K562 (cell line): Measurements from ENCODE around the gene USP49. TPM values are rescaled to one million over a fixed set of nuclear protein-coding genes. Genes with fewer than 3 reads are reported as not detected.

ENCODE experiments used
- ARID3B ChIP-seq: fragments of 250-450 bp; sonication (Bioruptor Pico); IDR thresholded peaks from 2 replicates; pipeline ENCODE4 v1.4.0; 2020; ENCODE audit warnings: borderline replicate concordance
- CHD1 ChIP-seq: fragments of 200-600 bp; sonication (generic); IDR thresholded peaks from one replicate; pipeline ENCODE4 v1.6.1; 2012; ENCODE audit warnings: mild to moderate bottlenecking, moderate library complexity, low read length, inconsistent platforms
- E2F8 ChIP-seq: fragments of 450-650 bp; IDR thresholded peaks from 2 replicates; pipeline ENCODE4 v1.7.1; 2018; ENCODE audit warnings: mild to moderate bottlenecking, low read depth; ENCODE audit not compliant: partially characterized antibody
- FOXJ2 ChIP-seq: fragments of 200-800 bp; sonication (Bioruptor generic); IDR thresholded peaks from 2 replicates; pipeline ENCODE4 v1.6.1; 2016; ENCODE audit warnings: missing genetic modification characterization, missing compliant biosample characterization
- IRF1 ChIP-seq: sonication (generic); formaldehyde crosslinking; IDR thresholded peaks from 2 replicates; pipeline ENCODE4 v1.8.0; 2022; ENCODE audit warnings: missing genetic modification reagents, mild to moderate bottlenecking, borderline replicate concordance
- NRF1 ChIP-seq, 2 experiments: fragments of 450-650 bp; IDR thresholded peaks in 1 of 2; conservative IDR thresholded peaks in 1 of 2; 2 replicates each; pipeline ENCODE4 v1.6.1; 2014; ENCODE audit warnings: mild to moderate bottlenecking in 2 of 2
- PBX2 ChIP-seq, 2 experiments: IDR thresholded peaks in 1 of 2; conservative IDR thresholded peaks in 1 of 2; 2 replicates each; pipeline ENCODE4 v1.6.1; 2016; ENCODE audit warnings: low read depth in 2 of 2, mild to moderate bottlenecking in 1 of 2, missing compliant biosample characterization in 1 of 2, missing genetic modification characterization in 1 of 2, moderate library complexity in 1 of 2
- SIN3B ChIP-seq: fragments of 450-650 bp; IDR thresholded peaks from 2 replicates; pipeline ENCODE4 v1.6.1; 2017; ENCODE audit warnings: low read depth, mild to moderate bottlenecking, moderate library complexity
- SREBF2 ChIP-seq: sonication (generic); formaldehyde crosslinking; IDR thresholded peaks from 2 replicates; pipeline ENCODE4 v1.4.0; 2020; ENCODE audit warnings: mild to moderate bottlenecking, missing genetic modification reagents
- TCF3 ChIP-seq: sonication (generic); formaldehyde crosslinking; IDR thresholded peaks from 2 replicates; pipeline ENCODE4 v1.4.0; 2020; ENCODE audit warnings: mild to moderate bottlenecking, missing genetic modification reagents
- ZNF184 ChIP-seq: sonication (generic); formaldehyde crosslinking; IDR thresholded peaks from 2 replicates; pipeline ENCODE4 v1.5.0; 2020; ENCODE audit warnings: missing genetic modification reagents
- ZNF518B ChIP-seq: fragments of 250-450 bp; sonication (Bioruptor Pico); IDR thresholded peaks from 2 replicates; pipeline ENCODE4 v1.5.0; 2021; ENCODE audit warnings: mild to moderate bottlenecking, moderate library complexity
- polyA plus RNA-seq, 8 experiments: library from polyadenylated mRNA; depleted of rRNA in 4 of 8; stranded (reverse) in 5 of 8; unstranded in 3 of 8; fragments of >200 nt; fragmentation: Nextera tagmentation in 2 of 8; fragmentation: Illumina TruSeq in 1 of 8; extraction: Ambion mirVana in 2 of 8; extraction: Trizol in 1 of 8; gene quantifications; 2 replicates each; pipeline versions ENCODE4 v1.2.1 to v1.2.3, GENCODE V29; 2011 to 2014; ENCODE audit warnings: inconsistent platforms in 1 of 8, missing spikeins in 1 of 8
- total RNA-seq, 7 experiments: library from RNA; depleted of rRNA in 6 of 7; stranded (reverse); fragments of >200 nt in 6 of 7; fragmentation: Illumina TruSeq in 2 of 7; extraction: Trizol in 2 of 7; gene quantifications; 2 replicates each; pipeline versions ENCODE4 v1.2.1 to v1.2.3, GENCODE V29; 2011 to 2021; ENCODE audit warnings: low replicate concordance in 1 of 7

USP49 gene
- total and polyA plus RNA-seq, 9 of the 15 experiments (the other 6 are each of a cell fraction or from before 2014, with no cell fraction given): 1.0 to 9.9 (median 6.5) TPM

GRCh38 chr6:41939176-41939847 is 44.1 kb upstream of the USP49 start (continued):
- TF ChIP-seq E2F8: peak; percentile 38
- no peak for TF ChIP-seq IRF1
- no peak for TF ChIP-seq ARID3B (CRISPR knock-in tag)
- TF ChIP-seq SIN3B: no peak
- no peak for TF ChIP-seq FOXJ2 (tag)
- no peak for TF ChIP-seq ZNF184 (CRISPR knock-in tag)
- TF ChIP-seq PBX2 (CRISPR knock-in tag; IDR thresholded peaks at IDR 0.05; ENCODE audit: low read depth): peak; percentile 90
- TF ChIP-seq PBX2 (tag; conservative IDR thresholded peaks at IDR 0.05; ENCODE audit: low read depth): peak; percentile 83
- TF ChIP-seq CHD1: no peak
- peak; percentile 96 for TF ChIP-seq TCF3
- TF ChIP-seq NRF1 (conservative IDR thresholded peaks at IDR 0.05 in 1 of 2, IDR thresholded peaks at IDR 0.05 in 1 of 2): peak; percentile 41 to 43
- no peak for TF ChIP-seq SREBF2 (CRISPR knock-in tag)
- no peak for TF ChIP-seq ZNF518B
